Esophagus squamous epithelium (tissue), 4 donors: ENCODE measurements around the gene CES1.

Experiments used
- POLR2A ChIP-seq, 4 donors: fragments of 450-650 bp; IDR thresholded peaks; one replicate each; pipeline ENCODE4 v1.6.1; 2017; ENCODE audit warnings: antibody characterized with exemption in 4 of 4, mild to moderate bottlenecking in 4 of 4, moderate library complexity in 3 of 4
- TF ChIP-seq, protein P1 (sequence below), 6 experiments: fragments of 450-650 bp in 4 of 6; fragments of 200-600 bp in 2 of 6; sonication (generic) in 2 of 6; IDR thresholded peaks; one replicate each; pipeline ENCODE4 v1.5.1; 2016 to 2019; ENCODE audit warnings: antibody characterized with exemption in 6 of 6, mild to moderate bottlenecking in 4 of 6, moderate library complexity in 4 of 6

DNA sequence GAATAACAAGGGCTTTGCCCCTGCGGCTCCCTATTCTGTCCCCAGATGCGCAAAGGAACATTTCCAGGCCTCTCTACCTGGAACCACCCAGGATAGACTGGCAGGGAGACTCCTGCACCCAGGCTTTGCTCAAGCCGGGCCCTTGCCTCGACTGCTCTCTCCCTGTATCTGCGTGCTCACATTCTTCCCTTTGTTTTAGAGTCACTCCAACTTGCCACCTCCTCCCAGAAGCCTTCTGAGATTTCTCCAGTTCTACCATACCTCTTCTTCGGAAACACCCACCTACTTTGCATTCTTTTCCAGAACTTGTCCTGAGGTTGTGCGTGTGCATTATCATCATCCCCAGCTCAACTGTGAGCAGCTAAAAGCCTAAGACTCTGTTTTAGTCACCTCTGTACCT lies 39.2 kb upstream of the CES1 start:
- TF ChIP-seq POLR2A (IDR thresholded peaks at IDR 0.05): no peak
- TF ChIP-seq, protein P1, sequence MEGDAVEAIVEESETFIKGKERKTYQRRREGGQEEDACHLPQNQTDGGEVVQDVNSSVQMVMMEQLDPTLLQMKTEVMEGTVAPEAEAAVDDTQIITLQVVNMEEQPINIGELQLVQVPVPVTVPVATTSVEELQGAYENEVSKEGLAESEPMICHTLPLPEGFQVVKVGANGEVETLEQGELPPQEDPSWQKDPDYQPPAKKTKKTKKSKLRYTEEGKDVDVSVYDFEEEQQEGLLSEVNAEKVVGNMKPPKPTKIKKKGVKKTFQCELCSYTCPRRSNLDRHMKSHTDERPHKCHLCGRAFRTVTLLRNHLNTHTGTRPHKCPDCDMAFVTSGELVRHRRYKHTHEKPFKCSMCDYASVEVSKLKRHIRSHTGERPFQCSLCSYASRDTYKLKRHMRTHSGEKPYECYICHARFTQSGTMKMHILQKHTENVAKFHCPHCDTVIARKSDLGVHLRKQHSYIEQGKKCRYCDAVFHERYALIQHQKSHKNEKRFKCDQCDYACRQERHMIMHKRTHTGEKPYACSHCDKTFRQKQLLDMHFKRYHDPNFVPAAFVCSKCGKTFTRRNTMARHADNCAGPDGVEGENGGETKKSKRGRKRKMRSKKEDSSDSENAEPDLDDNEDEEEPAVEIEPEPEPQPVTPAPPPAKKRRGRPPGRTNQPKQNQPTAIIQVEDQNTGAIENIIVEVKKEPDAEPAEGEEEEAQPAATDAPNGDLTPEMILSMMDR (IDR thresholded peaks at IDR 0.05): no peak
